Mesangial cell (primary cell): ENCODE measurements around the gene ZFYVE19. TPM values are rescaled to one million over a fixed set of nuclear protein-coding genes. Genes with fewer than 3 reads are reported as not detected.

Source experiments
- total RNA-seq: library from RNA; depleted of rRNA; stranded (reverse); fragments of >200 nt; gene quantifications from 2 replicates; pipeline ENCODE4 v1.2.3, GENCODE V29; 2015

Gene ZFYVE19, protein sequence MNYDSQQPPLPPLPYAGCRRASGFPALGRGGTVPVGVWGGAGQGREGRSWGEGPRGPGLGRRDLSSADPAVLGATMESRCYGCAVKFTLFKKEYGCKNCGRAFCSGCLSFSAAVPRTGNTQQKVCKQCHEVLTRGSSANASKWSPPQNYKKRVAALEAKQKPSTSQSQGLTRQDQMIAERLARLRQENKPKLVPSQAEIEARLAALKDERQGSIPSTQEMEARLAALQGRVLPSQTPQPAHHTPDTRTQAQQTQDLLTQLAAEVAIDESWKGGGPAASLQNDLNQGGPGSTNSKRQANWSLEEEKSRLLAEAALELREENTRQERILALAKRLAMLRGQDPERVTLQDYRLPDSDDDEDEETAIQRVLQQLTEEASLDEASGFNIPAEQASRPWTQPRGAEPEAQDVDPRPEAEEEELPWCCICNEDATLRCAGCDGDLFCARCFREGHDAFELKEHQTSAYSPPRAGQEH
- 23.2 and 30.5 TPM in 2 replicates for total RNA-seq

DNA sequence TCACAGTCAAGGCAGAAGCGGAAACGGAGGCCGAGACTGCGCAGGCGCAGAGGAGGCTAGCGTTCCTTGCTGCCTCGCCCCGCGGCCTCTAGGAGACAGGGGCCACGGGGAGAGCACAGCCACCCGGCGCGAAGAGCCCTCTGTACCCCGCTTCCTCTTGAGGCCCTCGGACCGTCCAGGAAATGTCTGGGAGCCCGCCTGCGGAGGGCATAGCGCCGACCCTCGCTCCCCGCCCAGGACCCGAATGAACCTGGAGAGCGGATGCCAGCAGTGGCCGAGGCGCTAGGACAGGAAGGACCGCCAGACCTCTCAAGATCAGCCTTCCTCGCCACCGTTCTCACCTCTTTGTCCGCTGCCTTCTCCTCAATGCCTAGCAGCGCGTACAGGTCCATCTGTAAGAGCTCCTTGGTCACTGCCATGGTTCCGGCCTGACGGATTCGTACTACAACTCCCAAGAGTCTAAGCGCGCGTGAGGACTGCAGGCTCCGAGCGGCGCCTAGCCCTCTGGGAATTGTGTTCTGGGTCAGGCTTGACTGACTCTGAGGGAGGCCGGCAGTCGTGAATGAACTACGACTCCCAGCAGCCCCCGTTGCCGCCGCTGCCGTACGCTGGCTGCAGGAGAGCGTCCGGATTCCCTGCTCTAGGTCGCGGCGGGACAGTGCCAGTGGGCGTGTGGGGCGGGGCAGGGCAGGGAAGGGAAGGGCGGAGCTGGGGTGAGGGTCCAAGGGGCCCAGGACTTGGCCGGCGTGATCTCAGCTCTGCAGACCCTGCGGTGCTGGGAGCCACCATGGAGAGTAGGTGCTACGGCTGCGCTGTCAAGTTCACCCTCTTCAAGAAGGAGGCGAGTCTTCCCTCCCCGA lies at the start of gene ZFYVE19, which contains the start of gene DNAJC17:
ZFYVE19 (plus strand) TSS at position 62 of the 860 bp plus-strand sequence; CDS start at position 563, 501 bp downstream.
DNAJC17 (minus strand) TSS at position 446 of the 860 bp plus-strand sequence; CDS start at position 419, 27 bp downstream.

DNA sequence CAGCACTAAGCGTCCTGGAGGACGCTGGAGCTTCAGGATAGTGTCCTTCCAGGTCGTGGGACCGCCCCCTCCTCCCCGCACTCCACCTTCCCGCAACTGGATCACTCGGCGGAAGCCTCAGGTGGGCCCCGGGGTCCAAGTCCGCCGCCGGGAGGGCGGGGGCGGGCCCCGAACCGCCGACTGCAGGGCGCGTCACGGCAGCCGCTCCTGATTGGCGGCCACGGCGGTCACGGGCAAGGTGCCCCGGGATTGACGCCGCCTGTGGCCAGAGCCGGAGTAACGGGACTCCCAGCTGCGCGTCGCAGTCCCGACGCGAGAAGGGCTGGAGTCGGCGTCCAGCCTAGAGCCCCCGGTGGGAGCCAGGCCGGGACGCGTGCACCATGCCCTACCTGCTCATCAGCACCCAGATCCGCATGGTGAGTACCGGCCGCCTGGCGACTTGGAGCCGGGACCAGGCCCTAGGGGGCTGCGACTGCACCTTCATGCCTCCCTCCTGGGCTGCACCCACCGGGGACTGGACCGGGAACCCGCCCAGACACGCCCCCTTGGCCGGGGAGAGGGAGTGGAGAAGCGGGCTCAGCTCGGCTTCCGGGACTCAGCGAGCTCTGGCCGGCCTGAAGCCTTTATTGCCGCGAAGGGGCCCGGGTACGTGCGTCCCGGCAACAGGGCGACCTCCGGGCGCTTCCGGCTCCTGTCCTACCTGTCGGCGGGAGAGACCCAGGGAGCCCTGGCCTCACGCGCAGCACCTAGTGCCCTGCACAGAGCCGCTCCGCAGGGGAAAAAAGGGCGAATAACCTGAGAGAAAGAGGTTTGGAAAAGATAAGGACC lies 42.9 kb upstream of the ZFYVE19 start, which contains the start of gene GCHFR:
GCHFR (plus strand) TSS at position 268 of the 828 bp plus-strand sequence; CDS start at position 381, 113 bp downstream.

DNA sequence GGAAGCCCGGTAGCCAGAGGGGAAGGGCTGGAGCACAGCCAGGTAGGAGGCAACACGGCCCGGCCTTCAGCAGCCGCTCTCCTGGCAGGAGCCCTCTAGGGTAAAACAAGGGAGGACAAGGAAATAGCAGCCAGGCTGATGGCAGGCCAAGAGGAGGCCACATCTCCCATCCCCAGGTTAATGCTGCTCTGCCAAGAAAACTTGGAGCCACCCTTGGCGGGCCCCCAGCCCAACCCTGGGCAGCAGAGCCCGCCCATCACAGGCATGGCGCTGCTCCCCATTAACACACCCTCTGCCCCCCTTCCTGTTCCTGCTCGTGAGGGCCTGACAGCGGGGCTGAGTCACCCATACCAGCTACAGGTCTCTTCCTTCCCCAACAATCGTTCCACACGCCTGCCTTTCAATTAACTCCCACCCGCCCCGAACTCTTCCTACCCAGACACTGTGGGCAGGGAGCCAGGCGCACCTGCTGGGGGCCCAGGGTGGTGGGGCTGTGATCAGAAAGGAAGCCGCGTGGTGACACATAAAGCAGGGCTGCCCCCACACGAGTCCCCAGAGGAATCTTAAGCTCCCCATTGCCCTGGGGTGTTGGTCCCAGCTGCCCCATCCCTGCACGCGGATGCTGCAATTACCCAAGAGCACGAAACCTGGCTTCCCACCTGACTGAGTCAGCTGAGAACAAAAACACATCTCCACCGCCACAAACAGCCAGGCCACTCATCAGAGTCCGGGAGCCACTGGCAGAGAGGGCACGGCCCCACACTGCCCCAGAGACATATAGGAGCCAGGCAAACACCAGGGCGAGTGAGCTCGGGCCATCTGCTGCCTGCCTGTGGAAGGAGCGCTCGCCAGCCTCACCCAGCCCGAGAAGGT lies 37.4 kb upstream of the ZFYVE19 start, which contains the start of gene C15orf62:
C15orf62 (plus strand) TSS at position 707 of the 873 bp plus-strand sequence. CDS start 516 bp downstream, outside the sequence.

DNA sequence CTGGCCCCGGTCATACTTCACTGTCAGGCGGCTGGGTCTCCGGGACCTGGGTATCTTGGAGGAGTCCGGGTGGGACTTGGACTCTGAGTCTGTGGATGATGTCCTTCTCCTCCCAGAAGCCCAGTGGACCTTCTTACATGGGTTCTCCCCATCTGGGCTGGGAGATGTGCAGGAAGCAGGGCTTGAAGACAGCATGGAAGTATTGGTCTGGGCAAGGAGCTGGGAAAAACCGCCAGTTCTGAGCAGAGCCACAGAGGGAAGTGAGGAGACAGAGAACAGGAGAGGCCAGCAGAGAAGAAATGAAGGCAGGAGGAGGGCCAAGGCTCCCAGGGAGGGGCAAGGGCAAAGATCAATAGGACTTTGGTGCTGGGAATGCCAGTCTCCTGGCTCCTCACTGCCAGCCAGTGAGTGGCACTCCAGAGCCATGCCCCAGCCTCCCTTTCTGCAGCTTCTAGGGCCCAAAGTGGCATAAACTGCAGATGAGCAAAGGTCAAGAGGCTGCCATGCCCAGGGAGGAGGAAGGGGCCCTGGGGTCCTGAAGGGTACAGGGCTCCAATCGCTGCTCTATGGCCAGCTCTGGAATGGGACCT lies 21.7 kb downstream of the ZFYVE19 start, which contains the start of gene PPP1R14D:
PPP1R14D (minus strand) TSS at position 262 of the 590 bp plus-strand sequence; CDS start at position 195, 67 bp downstream.

DNA sequence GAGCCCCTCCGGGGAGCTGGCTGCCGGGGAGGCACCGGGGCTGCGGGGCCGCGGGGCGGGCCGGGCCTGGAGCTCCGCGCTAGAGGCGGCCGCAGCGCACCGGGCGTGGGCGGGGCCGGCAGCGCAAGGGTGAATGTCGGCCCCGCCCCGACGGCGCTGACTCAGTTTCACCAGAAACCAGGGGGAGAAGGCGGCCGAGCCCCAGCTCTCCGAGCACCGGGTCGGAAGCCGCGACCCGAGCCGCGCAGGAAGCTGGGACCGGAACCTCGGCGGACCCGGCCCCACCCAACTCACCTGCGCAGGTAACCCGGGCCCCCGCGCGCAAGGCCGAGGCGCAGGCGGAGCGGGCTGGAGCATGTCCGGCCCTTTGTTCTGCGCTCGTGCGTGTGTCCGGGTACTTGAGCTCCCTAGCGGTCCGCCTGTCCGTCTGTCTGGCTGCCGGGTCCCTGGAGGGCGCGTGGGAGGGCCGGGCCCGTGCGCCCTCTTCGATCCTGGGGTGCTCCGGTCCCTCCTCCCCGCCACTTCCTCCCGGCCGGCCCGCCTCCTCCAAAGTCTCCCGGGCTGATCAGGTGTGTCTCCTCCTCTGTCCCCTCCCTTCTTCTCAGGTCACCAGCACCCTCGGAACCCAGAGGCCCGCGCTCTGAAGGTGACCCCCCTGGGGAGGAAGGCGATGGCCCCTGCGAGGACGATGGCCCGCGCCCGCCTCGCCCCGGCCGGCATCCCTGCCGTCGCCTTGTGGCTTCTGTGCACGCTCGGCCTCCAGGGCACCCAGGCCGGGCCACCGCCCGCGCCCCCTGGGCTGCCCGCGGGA lies 37.2 kb downstream of the ZFYVE19 start, which contains the start of gene SPINT1:
SPINT1 (plus strand) TSS at position 164 of the 811 bp plus-strand sequence; CDS start at position 671, 507 bp downstream.

Other genes starting within 250 kb of the ZFYVE19 start
- gene CCDC32, start 242.0 kb upstream of the ZFYVE19 start, total RNA-seq = 17.1 and 17.6 TPM in 2 replicates
- 16.3 and 16.7 TPM in 2 replicates for gene RPUSD2, start 237.8 kb upstream of the ZFYVE19 start, total RNA-seq
- gene KNL1, start 212.8 kb upstream of the ZFYVE19 start, total RNA-seq = 1.3 and 27.4 TPM in 2 replicates
- gene RAD51, start 111.9 kb upstream of the ZFYVE19 start, total RNA-seq = 3.7 and 12.7 TPM in 2 replicates
- gene RMDN3, start 51.8 kb upstream of the ZFYVE19 start, total RNA-seq = 14.3 and 16.1 TPM in 2 replicates
- gene GCHFR, start 43.0 kb upstream of the ZFYVE19 start, total RNA-seq = 24.9 and 91.1 TPM in 2 replicates
- 0.16 and 0.63 TPM in 2 replicates for gene C15orf62, start 37.1 kb upstream of the ZFYVE19 start, total RNA-seq
- gene DNAJC17, start 384 bp downstream of the ZFYVE19 start, total RNA-seq = 32.7 and 34.9 TPM in 2 replicates
- gene PPP1R14D, start 21.6 kb downstream of the ZFYVE19 start, total RNA-seq = not detected in 2 replicates
- 64.9 and 128 TPM in 2 replicates for gene SPINT1, start 37.0 kb downstream of the ZFYVE19 start, total RNA-seq
- gene RHOV, start 67.1 kb downstream of the ZFYVE19 start, total RNA-seq = 0.16 and 0.63 TPM in 2 replicates
- gene VPS18, start 87.4 kb downstream of the ZFYVE19 start, total RNA-seq = 32.6 and 48.0 TPM in 2 replicates
- gene DLL4, start 122.3 kb downstream of the ZFYVE19 start, total RNA-seq = 0.13 TPM in 1 of 2 replicates, not detected in the other
- 47.9 and 73.2 TPM in 2 replicates for gene CHAC1, start 146.4 kb downstream of the ZFYVE19 start, total RNA-seq